Lung (tissue), 12 donors: ENCODE data around the gene PSMB10. TPM values are rescaled to one million over a fixed set of nuclear protein-coding genes. Genes with fewer than 3 reads are reported as not detected.
"Not testable (repeated sequence)": the region's sequence is repeated elsewhere in the genome, so short reads cannot be mapped to it uniquely, and the experiment has no call there.

Source experiments
- ATAC-seq: fragments of 200-7000 bp; cut with Tn5 transposase; one replicate; pipeline ENCODE4 v1.9.1; 2020; ENCODE audit warnings: moderate number of reproducible peaks; ENCODE audit not compliant: insufficient read depth, low FRiP score
- DNase-seq, 3 donors: peaks; one replicate each; pipeline ENCODE4 v3.0.0-alpha.2; 2013 to 2017
- H3K27ac ChIP-seq, 2 donors: one replicate each; pipeline ENCODE4 v1.5.1; 2013; ENCODE audit warnings: mild to moderate bottlenecking in 2 of 2, moderate library complexity in 2 of 2, control low read depth in 1 of 2, inconsistent platforms in 1 of 2, low read depth in 1 of 2, low read length in 1 of 2
- H3K27me3 ChIP-seq, 3 donors: one replicate each; pipeline ENCODE4 v1.5.1; 2013; ENCODE audit warnings: low read length in 2 of 3; ENCODE audit not compliant: control insufficient read depth in 3 of 3, insufficient read depth in 3 of 3
- H3K36me3 ChIP-seq, 4 donors: one replicate each; pipeline ENCODE4 v1.5.1; 2013; ENCODE audit warnings: low read length in 4 of 4, mild to moderate bottlenecking in 1 of 4, moderate library complexity in 1 of 4; ENCODE audit not compliant: control insufficient read depth in 4 of 4, insufficient read depth in 4 of 4
- H3K4me1 ChIP-seq, 5 donors: one replicate each; pipeline ENCODE4 v1.5.1; 2013; ENCODE audit warnings: low read length in 5 of 5, mild to moderate bottlenecking in 2 of 5, moderate library complexity in 1 of 5; ENCODE audit not compliant: control insufficient read depth in 5 of 5, insufficient read depth in 5 of 5
- H3K4me3 ChIP-seq: one replicate; pipeline ENCODE4 v1.5.1; 2013; ENCODE audit warnings: mild to moderate bottlenecking, control low read depth, moderate library complexity
- H3K9ac ChIP-seq, 2 donors: one replicate each; pipeline ENCODE4 v1.5.1; 2013; ENCODE audit warnings: low read length in 2 of 2, control low read depth in 1 of 2; ENCODE audit not compliant: insufficient read depth in 1 of 2
- H3K9me3 ChIP-seq, 4 donors: one replicate each; pipeline ENCODE4 v1.5.1; 2013; ENCODE audit warnings: low read length in 3 of 4, mild to moderate bottlenecking in 1 of 4, moderate library complexity in 1 of 4; ENCODE audit not compliant: control insufficient read depth in 4 of 4, insufficient read depth in 3 of 4
- CTCF ChIP-seq: IDR thresholded peaks from 2 replicates; pipeline ENCODE4 v1.5.1; 2012; ENCODE audit warnings: mild to moderate bottlenecking; ENCODE audit errors: control extremely low read depth, extremely low read depth
- WGBS, 2 donors: extraction: QIAGEN DNeasy Blood & Tissue Kit; methylation state at CpG; one replicate each; pipeline ENCODE4 v1.1.7; 2013; 5-methylcytosine and 5-hydroxymethylcytosine counted together
- polyA plus RNA-seq, 2 donors: library from polyadenylated mRNA; stranded (reverse); fragments of 200-250 nt; gene quantifications; one replicate each; pipeline ENCODE4 v1.2.1, GENCODE V29; 2013
- total RNA-seq, 2 donors: library from RNA; depleted of rRNA in 1 of 2; stranded (reverse); fragments of >200 nt in 1 of 2; gene quantifications; one replicate each; pipeline ENCODE4 v1.2.1, GENCODE V29; 2014 to 2021
- donor health status: control.
- donor health status: control.
- donor health status: Bipolar disorder and iron deficiency.
- donor health status: healthy.
- donor health status: DM: yes; HTN: yes; CAD: no.

Gene PSMB10
- total and polyA plus RNA-seq, 4 donors: 36.6 to 186 (median 112) TPM

- H3K36me3 ChIP-seq: peaks cover 7 to 50% (median 26%) of the 10 kb centered on the region in 4 donors
- peaks cover 0 to 18% (median 5%) of the 10 kb centered on the region in 5 donors for H3K4me1 ChIP-seq
- H3K27me3 ChIP-seq: no peaks in the 10 kb centered on the region
- whole genome bisulfite sequencing, 2 donors: 93 to 94% methylated on average over 5 of the region's 5 CpGs
- DNase-seq: no peak
- H3K9ac ChIP-seq: no peak overlapping the region
- TF ChIP-seq CTCF: no peak
- no peak overlapping the region for H3K27ac ChIP-seq
- ATAC-seq: no peak
- H3K9me3 ChIP-seq: no peaks in the 10 kb centered on the region
- H3K4me3 ChIP-seq: no peak overlapping the region
Observed at GRCh38 chr16:67940446-67941089, 3.9 kb upstream of the PSMB10 start.

- peaks cover 0 to 24% (median 5%) of the 10 kb centered on the region in 5 donors for H3K4me1 ChIP-seq
- TF ChIP-seq CTCF: no peak
- H3K4me3 ChIP-seq: no peak overlapping the region
- no peak overlapping the region for H3K27ac ChIP-seq
- ATAC-seq: no peak
- no peaks in the 10 kb centered on the region for H3K9me3 ChIP-seq
- no peak overlapping the region for H3K9ac ChIP-seq
- H3K27me3 ChIP-seq: no peaks in the 10 kb centered on the region
- WGBS, 2 donors: 59 to 73% methylated on average over 33 of the region's 33 CpGs
- peaks cover 4 to 47% (median 19%) of the 10 kb centered on the region in 4 donors for H3K36me3 ChIP-seq
- DNase-seq: no peak
Observed at GRCh38 chr16:67939507-67940445, 3.1 kb upstream of the PSMB10 start.

- peaks cover 0 to 23% (median 5%) of the 10 kb centered on the region in 5 donors for H3K4me1 ChIP-seq
- H3K27me3 ChIP-seq, H3K9ac ChIP-seq, H3K9me3 ChIP-seq, DNase-seq, ATAC-seq, H3K4me3 ChIP-seq: not testable (repeated sequence)
- 96 to 99% methylated on average over 5 of the region's 5 CpGs for WGBS, 2 donors
- H3K36me3 ChIP-seq: peaks cover 0 to 41% (median 13%) of the 10 kb centered on the region in 4 donors
- peak overlapping the region in 1 of 2 donors; percentile 94 for H3K27ac ChIP-seq
Observed at GRCh38 chr16:67937713-67938112, 1.1 kb upstream of the PSMB10 start.
